GM12892 (cell line): ENCODE measurements around the gene ARID5A.

Experiments
- DNase-seq: peaks from one replicate; pipeline ENCODE4 v3.0.0; 2011; ENCODE audit not compliant: insufficient read length
- FAIRE-seq: peaks from 2 replicates; lab custom pipeline; 2011; peaks lifted over from hg19 to GRCh38; lab: Jason Lieb, UNC
- POLR2A ChIP-seq: IDR thresholded peaks from 2 replicates; pipeline ENCODE4 v1.6.1; 2011; ENCODE audit warnings: low read depth, low read length, control low read depth
- POLR2AphosphoS5 ChIP-seq: IDR thresholded peaks from 2 replicates; pipeline ENCODE4 v1.6.1; 2011; ENCODE audit warnings: low read depth, low read length, control low read depth
- TAF1 ChIP-seq: IDR thresholded peaks from 2 replicates; pipeline ENCODE4 v1.6.1; 2011; ENCODE audit warnings: low read depth, mild to moderate bottlenecking, control low read depth, low read length, borderline replicate concordance

The ARID5A gene

DNA sequence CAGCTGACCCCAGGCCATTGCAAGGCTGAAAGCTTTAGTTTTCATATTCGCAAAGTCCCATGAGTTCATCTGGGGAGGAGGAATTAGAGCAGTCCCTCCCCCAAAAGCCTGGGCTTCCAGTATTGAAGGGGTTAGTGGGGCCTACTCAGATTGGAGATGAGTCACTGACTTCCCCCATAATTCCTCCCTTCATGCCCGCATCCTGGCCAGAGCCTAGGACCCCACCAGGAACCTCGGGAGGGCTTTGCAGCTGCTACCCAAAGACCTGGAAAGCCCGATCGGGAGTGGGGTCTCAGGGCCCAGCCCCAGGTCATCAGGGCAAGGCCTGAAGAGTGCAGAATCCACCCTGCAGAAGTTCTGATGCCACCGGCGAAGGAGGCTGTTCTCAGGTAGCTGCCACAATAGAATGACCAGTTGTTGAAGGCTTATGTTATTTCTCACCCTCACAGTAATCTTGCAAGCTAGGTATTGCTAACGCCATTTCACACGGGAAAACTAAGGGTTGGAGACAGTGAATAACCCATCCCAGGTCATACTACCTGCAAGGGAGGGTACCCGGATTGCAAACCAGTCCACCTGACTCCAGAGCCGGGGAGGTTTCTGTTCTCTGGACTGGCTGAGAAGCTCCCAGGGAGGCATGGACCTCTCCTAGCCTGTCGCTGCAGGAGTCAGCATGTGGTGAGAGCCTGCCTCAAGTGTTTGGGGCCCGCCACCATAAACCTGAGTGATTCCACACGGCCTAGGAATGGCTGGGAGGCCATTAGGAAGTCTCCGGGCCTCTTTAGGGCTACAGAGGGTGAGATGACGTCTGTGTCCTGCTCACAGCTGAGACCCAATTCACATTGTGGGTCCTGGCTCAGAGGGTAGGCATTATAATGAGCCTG is 5.8 kb upstream of the ARID5A start:
- DNase-seq (no peak), FAIRE-seq (no peak)
- TF ChIP-seq POLR2AphosphoS5 (no peak), TAF1 (no peak), POLR2A (no peak)

DNA sequence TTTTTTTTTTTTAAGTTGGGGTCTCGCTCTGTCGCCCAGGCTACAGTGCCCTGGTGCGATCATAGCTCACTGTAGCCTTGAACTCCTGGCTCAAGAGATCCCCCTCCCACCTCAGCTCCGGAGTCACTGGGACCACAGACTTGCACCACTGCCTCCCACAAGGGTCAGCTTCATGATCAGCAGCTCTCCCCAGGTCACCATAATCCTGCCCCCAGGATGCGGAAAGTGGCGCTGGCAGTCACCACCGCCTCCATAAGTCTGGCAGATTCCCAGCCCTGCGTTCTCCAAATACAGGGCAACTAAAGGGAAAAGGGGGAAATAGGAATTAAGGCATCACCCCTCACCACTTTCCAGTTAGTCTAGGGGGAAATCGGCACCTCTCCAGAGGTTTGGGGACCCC is 5.2 kb upstream of the ARID5A start:
- no peak for TF ChIP-seq POLR2A
- FAIRE-seq = no peak

DNA sequence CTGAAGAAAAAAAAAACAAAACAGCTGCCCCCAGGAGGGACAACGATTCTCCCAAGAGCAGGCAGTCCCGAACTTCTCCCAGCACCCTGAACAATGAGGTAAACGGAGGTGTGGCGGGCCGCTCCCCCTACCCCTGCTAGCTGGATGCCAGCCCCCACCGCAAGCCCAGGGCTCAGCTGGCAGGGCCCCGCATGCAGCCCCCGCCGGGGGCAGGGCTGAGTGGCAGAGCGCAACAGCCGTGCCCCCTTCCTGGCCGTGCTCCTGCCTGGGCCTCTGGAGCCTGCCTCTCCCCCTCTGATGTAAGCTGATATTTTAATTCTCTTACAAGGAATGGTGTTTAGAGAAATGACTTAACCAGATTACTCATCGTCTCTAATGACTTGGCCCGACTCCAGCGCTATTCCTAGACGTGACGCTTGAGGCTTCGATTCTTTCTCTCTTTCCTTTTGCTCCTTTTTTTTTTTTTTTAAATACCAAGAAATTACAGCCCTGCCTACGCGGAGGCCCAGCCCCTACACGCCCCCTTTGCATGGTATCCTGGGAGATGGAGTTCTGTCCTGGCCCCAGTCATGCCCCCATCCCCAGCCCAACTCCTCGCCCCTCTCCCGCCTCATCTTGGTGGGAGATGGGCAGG is 4.6 kb upstream of the ARID5A start:
- FAIRE-seq (peak; percentile 33), DNase-seq (peak; percentile 57)
- TF ChIP-seq POLR2A (no peak), TAF1 (no peak), POLR2AphosphoS5 (no peak)

More for the DNA sequence above, 5.2 kb upstream of the ARID5A start:
- DNase-seq = no peak

DNA sequence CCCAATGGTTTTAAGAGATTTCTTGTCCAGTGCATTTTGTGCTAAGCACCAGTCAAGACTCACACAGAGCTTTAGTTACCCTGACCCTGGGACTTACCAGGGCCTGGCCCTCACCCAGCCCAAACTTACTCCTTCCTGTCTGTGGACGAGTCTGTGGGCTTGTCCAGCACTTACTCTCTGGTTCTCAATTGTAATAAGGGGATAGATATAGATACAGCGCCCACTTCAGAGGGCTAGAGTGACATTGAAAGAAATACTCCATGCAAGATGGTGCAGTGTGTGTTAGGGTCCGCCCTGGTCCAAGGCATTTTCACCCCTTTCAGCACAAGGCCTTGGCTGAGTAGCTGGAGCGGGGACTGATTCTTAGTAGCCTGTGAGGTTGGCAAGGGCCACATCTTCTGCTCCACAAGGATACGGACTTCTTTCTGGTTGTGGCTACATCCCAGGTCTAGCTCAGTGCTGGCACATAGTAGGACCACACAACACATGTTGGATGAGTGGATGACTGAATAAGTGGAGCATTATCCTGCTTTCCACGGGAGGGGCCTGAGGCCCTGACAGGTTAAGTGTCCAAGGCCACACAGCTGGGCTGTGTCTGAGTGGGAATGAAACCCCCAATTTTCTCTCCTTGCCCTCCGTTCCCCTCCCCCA is 3.8 kb upstream of the ARID5A start:
- no peak for TF ChIP-seq POLR2AphosphoS5
- no peak for TF ChIP-seq POLR2A
- TF ChIP-seq TAF1 = no peak
- DNase-seq = no peak
- peak; percentile 72 for FAIRE-seq

DNA sequence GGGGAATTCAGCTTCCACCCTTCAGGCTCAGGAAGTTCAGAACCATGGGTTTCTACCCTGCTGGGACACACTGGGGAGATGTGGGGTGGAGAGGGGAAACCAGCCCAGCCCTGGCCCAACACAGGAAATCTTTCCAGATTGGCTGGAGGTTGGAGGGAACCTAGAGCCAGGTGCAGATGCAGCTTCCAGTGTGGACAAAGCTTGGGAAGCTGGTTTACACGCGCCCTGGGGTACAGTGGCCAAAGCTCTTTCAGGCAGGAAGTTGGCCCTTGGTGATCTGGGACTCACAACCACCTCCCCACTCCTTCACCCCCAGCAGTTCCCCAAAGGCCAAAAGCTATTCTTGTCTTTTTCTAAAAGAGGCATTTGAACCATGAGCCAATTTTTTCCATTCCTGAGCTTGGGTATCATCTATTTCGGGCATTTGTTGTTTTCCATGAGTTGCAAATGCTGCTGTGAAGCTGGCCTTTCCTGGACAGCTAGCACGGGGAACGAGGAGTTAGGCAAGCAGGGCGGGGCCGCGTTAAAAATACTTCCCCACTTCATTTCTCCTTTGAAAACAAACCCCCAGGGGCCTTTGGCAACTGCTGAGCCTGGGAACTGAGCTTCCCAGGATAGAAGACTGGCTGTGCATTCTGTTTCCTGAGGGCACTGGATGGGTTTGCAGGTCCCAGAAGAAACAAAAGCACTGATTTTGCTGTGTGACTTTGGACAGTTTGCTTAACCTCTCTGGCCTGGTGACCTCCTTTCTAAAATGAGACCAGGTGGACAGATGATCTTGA is 3.1 kb upstream of the ARID5A start:
- no peak for TF ChIP-seq TAF1
- TF ChIP-seq POLR2A = no peak
- TF ChIP-seq POLR2AphosphoS5 = no peak
- DNase-seq (no peak), FAIRE-seq (no peak)

DNA sequence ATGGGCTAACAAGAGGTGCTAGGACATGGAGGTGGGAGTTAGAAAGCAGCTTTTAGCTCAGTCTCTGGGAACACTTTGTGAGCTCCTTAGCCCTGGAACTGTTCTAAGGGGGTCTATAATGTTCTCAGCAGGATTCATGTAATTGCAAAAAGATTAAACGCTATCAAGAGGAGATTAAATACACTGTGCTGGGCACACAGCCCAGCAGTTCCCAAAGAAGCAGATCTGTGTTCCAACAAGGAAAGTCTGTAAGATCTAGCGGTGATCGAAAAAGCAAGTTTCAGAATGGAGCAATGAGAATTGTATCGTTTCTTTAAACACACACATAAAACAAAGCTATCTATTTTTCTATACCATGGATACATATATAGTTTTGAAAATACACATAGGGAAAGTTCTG is 2.4 kb upstream of the ARID5A start:
- DNase-seq = no peak
- no peak for FAIRE-seq
- TF ChIP-seq POLR2AphosphoS5 (no peak), POLR2A (no peak), TAF1 (no peak)

DNA sequence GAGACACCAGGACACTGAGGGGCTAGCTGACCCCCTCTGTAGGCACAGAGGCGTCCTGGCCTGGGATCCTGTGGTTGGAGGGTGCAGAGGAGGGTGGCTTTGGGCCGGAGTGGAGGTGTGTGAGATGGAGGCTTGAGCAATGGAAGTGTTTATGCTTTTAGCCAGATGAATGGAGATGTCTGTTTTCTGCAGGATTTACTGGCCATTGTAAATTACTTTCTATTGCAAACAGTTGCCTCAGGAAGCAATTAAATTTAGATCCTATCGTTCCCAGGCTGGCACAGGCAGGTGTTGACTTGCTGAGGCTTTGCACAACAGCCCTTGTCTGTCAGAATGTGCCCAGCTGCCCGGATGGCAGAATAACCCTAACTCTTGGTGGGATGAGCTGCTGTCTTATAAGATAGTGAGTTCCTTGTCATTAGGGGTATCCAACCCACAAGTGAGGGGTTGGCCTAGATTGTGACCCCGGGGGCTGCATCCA is 1.8 kb upstream of the ARID5A start:
- FAIRE-seq (no peak), DNase-seq (no peak)
- TF ChIP-seq POLR2A (no peak), TAF1 (no peak)

DNA sequence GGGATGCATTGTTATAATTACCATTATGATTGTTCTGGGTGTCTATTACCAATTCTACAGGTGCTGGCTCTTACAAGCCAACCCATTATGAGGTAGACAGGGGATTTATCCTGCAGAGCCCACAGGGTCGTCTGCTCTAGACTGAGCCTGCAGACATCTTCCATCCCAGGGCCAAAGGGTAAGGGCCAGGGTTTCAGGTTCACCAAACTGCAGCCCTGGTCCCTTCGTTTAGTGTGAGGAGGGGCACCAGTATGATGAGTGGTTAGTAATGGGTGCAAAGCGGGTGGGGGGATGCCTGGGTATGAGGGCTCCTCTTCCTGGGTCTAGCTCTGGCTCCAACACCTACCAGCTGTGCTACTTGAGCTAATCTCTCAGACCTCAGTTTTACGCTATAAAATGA is 1.2 kb upstream of the ARID5A start:
- TF ChIP-seq POLR2A = no peak
- no peak for TF ChIP-seq POLR2AphosphoS5
- no peak for TF ChIP-seq TAF1
- no peak for DNase-seq
- FAIRE-seq = no peak

DNA sequence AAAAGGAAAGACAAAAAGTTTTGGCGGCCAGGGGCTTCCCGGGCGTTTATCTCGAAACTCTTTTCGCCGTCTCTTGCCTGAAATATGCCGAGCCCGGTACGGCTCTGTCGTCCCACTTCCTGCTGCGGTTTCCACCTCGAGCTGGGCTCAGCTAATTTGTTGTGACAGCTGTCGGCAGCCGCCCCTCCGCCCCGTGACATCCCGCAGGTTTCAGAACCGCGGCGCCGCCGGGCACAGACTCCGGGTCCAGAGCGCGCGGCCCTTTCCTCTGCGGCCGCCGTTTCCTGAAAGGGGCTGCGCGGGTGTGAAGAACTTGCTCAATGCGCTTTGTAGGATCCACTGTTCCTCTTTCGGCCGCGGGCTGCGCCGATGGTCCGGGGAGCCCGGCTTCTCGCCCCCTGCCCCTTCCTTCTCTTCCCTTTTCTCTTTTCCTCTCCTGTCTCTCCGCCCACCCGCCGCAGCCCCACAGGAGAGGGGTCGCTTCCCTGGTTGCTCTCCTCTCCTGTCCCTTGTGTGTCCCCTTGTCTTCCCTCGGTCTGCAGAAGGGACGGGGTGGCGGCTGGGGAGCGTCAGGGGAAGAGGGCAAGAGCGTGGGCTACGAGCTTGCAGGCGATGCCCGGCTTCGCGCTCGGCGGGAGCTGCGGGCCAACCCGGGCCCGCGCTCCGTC is 648 bp downstream of the ARID5A start:
- DNase-seq (peak; percentile 77), FAIRE-seq (peak; percentile 69)
- no peak for TF ChIP-seq TAF1
- peak; percentile 44 for TF ChIP-seq POLR2A
- TF ChIP-seq POLR2AphosphoS5 = peak; percentile 62

DNA sequence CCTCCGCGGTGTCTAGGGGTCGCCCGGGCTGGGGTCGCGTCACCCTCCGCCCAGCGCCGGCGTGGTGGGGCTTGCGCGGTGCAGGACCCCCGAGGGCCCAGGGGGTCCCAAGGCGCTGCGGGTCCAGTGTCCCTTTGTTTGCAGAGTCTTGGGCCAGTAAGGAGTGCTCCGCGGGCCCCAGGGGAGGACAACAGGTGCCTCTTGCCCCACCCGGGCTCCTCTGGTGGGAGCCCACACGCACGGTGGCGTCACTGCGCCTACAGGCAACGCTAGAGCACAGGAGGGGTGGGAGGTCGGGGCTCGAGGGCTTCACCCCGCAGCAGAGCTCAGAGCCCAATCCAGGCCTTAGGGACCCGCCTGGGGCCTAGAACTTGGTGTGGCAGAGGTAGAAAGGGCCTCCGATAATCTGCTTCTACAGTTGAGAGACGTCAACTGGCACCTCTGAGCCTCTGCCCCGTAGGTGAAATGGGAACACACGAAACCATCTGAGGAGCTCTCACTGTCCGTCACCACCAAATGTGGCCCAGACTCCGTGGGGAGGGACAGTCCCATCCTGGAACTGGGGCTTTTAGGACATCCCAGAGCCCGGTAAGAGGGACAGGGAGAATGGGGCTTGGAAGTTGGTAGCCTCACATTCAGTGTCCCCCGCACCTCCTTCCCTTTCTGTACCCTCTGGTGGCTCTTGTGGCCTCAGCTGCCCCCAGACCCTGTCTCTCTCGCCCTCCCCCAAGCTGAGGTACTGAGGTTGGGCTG is 1.4 kb downstream of the ARID5A start:
- TF ChIP-seq POLR2A = no peak; the same call in 1 of the 2 replicates
- no peak; the same call in 1 of the 2 replicates for TF ChIP-seq POLR2AphosphoS5
- 0 out of 2 replicates have a peak, but pooled peaks have one; percentile 21 for TF ChIP-seq TAF1
- no peak for FAIRE-seq
- DNase-seq = no peak
